HepG2 (cell line): Measurements from ENCODE around the gene KANSL3. TPM values are rescaled to one million over a fixed set of nuclear protein-coding genes. Genes with fewer than 3 reads are reported as not detected.

Experiments
- AHR ChIP-seq: IDR thresholded peaks from 2 replicates; pipeline ENCODE4 v1.6.1; 2018; ENCODE audit warnings: missing genetic modification reagents, missing compliant biosample characterization
- CHD4 ChIP-seq: fragments of 200-600 bp; sonication (generic); IDR thresholded peaks from 2 replicates; pipeline ENCODE4 v1.7.0; 2017; ENCODE audit warnings: mild to moderate bottlenecking, low read length, borderline replicate concordance
- GABPA ChIP-seq, 2 experiments: IDR thresholded peaks; 2 replicates each; pipeline ENCODE4 v1.6.1; 2011 to 2016; ENCODE audit warnings: low read depth in 2 of 2, low read length in 1 of 2, missing biosample characterization in 1 of 2, missing genetic modification characterization in 1 of 2
- GATA4 ChIP-seq: sonication (generic); IDR thresholded peaks from 2 replicates; pipeline ENCODE4 v1.6.1; 2016; ENCODE audit warnings: antibody characterized with exemption, low read depth, borderline replicate concordance
- GLMP ChIP-seq: sonication (generic); formaldehyde crosslinking; IDR thresholded peaks from 2 replicates; pipeline ENCODE4 v1.9.0; 2021; ENCODE audit warnings: missing genetic modification reagents, mild to moderate bottlenecking, borderline replicate concordance
- GRHL1 ChIP-seq: sonication (generic); formaldehyde crosslinking; conservative IDR thresholded peaks from 2 replicates; pipeline ENCODE4 v1.8.0; 2022; ENCODE audit warnings: missing genetic modification reagents
- HNRNPUL1 ChIP-seq: fragments of 200-400 bp; formaldehyde crosslinking; IDR thresholded peaks from 2 replicates; pipeline ENCODE4 v1.6.1; 2017; ENCODE audit warnings: low read depth, mild to moderate bottlenecking, low read length, moderate library complexity
- HOXA3 ChIP-seq: sonication (generic); formaldehyde crosslinking; IDR thresholded peaks from 2 replicates; pipeline ENCODE4 v1.5.0; 2020; ENCODE audit warnings: missing genetic modification reagents
- ONECUT2 ChIP-seq: sonication (generic); formaldehyde crosslinking; IDR thresholded peaks from 2 replicates; pipeline ENCODE4 v1.4.0; 2020; ENCODE audit warnings: missing genetic modification reagents
- REL ChIP-seq: sonication (generic); formaldehyde crosslinking; conservative IDR thresholded peaks from 2 replicates; pipeline ENCODE4 v1.8.0; 2022; ENCODE audit warnings: mild to moderate bottlenecking, missing genetic modification reagents, moderate library complexity
- ZMYM2 ChIP-seq: sonication (generic); formaldehyde crosslinking; IDR thresholded peaks from 2 replicates; pipeline ENCODE4 v1.8.0; 2022; ENCODE audit warnings: mild to moderate bottlenecking, missing genetic modification reagents
- ZNF207 ChIP-seq: fragments of 450-650 bp; IDR thresholded peaks from 2 replicates; pipeline ENCODE4 v1.6.1; 2016; ENCODE audit warnings: antibody characterized with exemption, borderline replicate concordance
- ZNF354B ChIP-seq: sonication (generic); formaldehyde crosslinking; IDR thresholded peaks from 2 replicates; pipeline ENCODE4 v1.8.0; 2022; ENCODE audit warnings: mild to moderate bottlenecking, missing genetic modification reagents
- ZNF512B ChIP-seq: sonication (generic); formaldehyde crosslinking; IDR thresholded peaks from 2 replicates; pipeline ENCODE4 v1.5.1; 2020; ENCODE audit warnings: missing genetic modification reagents, mild to moderate bottlenecking, borderline replicate concordance
- ZNF580 ChIP-seq: IDR thresholded peaks from 2 replicates; pipeline ENCODE4 v1.6.1; 2016; ENCODE audit warnings: low read depth, borderline replicate concordance
- ZNF597 ChIP-seq: sonication (generic); formaldehyde crosslinking; IDR thresholded peaks from 2 replicates; pipeline ENCODE4 v1.5.0; 2020; ENCODE audit warnings: missing genetic modification reagents
- ZNF710 ChIP-seq: sonication (generic); formaldehyde crosslinking; IDR thresholded peaks from 2 replicates; pipeline ENCODE4 v1.5.0; 2020; ENCODE audit warnings: mild to moderate bottlenecking, missing genetic modification reagents, borderline replicate concordance
- ZNF768 ChIP-seq: sonication (generic); formaldehyde crosslinking; IDR thresholded peaks from 2 replicates; pipeline ENCODE4 v1.4.0; 2020; ENCODE audit warnings: missing genetic modification reagents
- ZSCAN21 ChIP-seq: sonication (generic); formaldehyde crosslinking; IDR thresholded peaks from 2 replicates; pipeline ENCODE4 v1.8.0; 2022; ENCODE audit warnings: mild to moderate bottlenecking, missing genetic modification reagents, moderate library complexity, borderline replicate concordance
- polyA plus RNA-seq, 8 experiments: library from polyadenylated mRNA; depleted of rRNA in 3 of 8; stranded (reverse) in 7 of 8; unstranded in 1 of 8; fragments of >200 nt; fragmentation: Illumina TruSeq in 4 of 8; extraction: Trizol in 4 of 8; gene quantifications; 2 replicates each; pipeline versions ENCODE4 v1.2.1 to v1.2.3, GENCODE V29; 2011 to 2016; ENCODE audit warnings: low read depth in 4 of 8, missing spikeins in 1 of 8, mixed read lengths in 1 of 8; ENCODE audit not compliant: insufficient read depth in 1 of 8
- total RNA-seq, 5 experiments: library from RNA; depleted of rRNA; stranded (reverse); fragments of >200 nt; fragmentation: Illumina TruSeq; extraction: Trizol; gene quantifications; 2 replicates each; pipeline ENCODE4 v1.2.3, GENCODE V29; 2016; ENCODE audit warnings: low read depth in 1 of 5

KANSL3 gene
- total and polyA plus RNA-seq, 2 of the 13 experiments (the other 11 are each of a cell fraction or from before 2014, with no cell fraction given): 20.8 to 37.3 TPM

- peak; percentile 28; the same call in 1 of the 2 replicates for TF ChIP-seq HOXA3 (CRISPR knock-in tag)
- TF ChIP-seq AHR (CRISPR knock-in tag): no peak
- TF ChIP-seq ZNF207: no peak
- no peak for TF ChIP-seq ZNF710 (CRISPR knock-in tag)
- no peak for TF ChIP-seq GABPA (IDR thresholded peaks at IDR 0.05; ENCODE audit: low read depth, low read length)
- TF ChIP-seq GABPA (CRISPR knock-in tag; IDR thresholded peaks at IDR 0.05; ENCODE audit: low read depth): peak; percentile 50
- no peak for TF ChIP-seq GATA4
- no peak for TF ChIP-seq REL (CRISPR knock-in tag)
- no peak for TF ChIP-seq ZMYM2 (CRISPR knock-in tag)
- 0 out of 2 replicates have a peak, but pooled peaks have one; percentile 34 for TF ChIP-seq ZSCAN21 (CRISPR knock-in tag)
- TF ChIP-seq ONECUT2 (CRISPR knock-in tag): no peak
- TF ChIP-seq ZNF354B (CRISPR knock-in tag): no peak
- TF ChIP-seq GRHL1 (CRISPR knock-in tag): no peak
- no peak for TF ChIP-seq CHD4
- TF ChIP-seq ZNF512B: no peak
- peak; percentile 72; the same call in 1 of the 2 replicates for TF ChIP-seq ZNF768 (CRISPR knock-in tag)
- no peak for TF ChIP-seq ZNF580
- TF ChIP-seq ZNF597 (CRISPR knock-in tag): no peak
- TF ChIP-seq GLMP (CRISPR knock-in tag): no peak
- no peak for TF ChIP-seq HNRNPUL1
Measured at GRCh38 chr2:96554293-96555145, 83.6 kb downstream of the KANSL3 start (continued).
